Inflammatory macrophage (primary cell): ENCODE results near the gene SVEP1.
"Not testable (repeated sequence)": the region's sequence is repeated elsewhere in the genome, so short reads cannot be mapped to it uniquely, and the experiment has no call there.

Experiments used
- DNase-seq, 2 donors: peaks; one replicate each; pipeline ENCODE4 v3.0.0-alpha.2; 2020 to 2022
- total RNA-seq, 18 experiments: gene quantifications; one replicate each; lab custom pipeline; 2026; ENCODE audit warnings: mixed read lengths in 6 of 18, inconsistent platforms in 2 of 18; lab: John Stamatoyannopoulos, UW

Gene SVEP1
- total RNA-seq = 0.13 to 0.72 (median 0.37) reads per million in 18 experiments

GRCh38 chr9:110579034-110579861, at the start of gene SVEP1:
Gene SVEP1, minus strand, starts transcription at chr9:110579741. Its CDS starts 198 bp downstream, at chr9:110579543.
- peak; percentile 80 to 97 for DNase-seq

DNA sequence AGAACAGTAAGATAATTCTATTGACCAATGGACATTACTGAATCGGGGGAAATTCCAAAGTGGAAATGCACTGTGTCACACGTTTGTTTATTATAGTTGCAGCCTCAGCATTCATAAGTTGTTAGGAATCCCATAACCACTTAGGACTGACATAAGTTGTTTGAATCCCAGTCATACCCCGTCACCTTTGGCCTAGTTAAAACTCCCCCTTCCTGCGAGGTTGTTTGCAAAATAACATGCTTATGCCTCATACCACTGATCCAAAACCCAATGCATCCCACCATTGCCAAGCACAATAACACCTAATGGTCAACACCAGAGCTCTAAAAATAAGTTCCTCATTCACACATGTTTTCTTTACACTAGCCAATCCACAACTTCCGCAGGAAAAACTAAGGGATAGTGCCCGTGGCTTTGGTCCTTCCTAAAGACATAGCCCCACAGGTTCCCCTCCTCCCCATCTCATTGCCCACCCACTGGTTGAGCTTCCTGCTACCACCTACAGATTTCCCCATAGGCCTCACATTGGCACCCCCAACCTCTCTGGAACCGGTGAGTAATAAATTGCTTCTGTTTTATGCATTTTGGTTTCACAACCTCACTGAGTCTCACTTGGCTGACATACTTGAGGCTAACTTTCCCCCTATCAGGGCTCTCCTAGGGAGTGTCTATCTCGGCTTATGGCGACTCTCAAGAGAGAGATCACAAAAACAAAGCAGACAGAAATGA, 46.7 kb upstream of the SVEP1 start:
- DNase-seq = peak; percentile 22 to 37

GRCh38 chr9:110623462-110624025, 44.0 kb upstream of the SVEP1 start:
- peak; percentile 67 to 72 for DNase-seq

- DNase-seq = no peak
Observed at GRCh38 chr9:110622368-110622767, 42.8 kb upstream of the SVEP1 start.

- DNase-seq = no peak
Observed at GRCh38 chr9:110620726-110621125, 41.2 kb upstream of the SVEP1 start.

- no peak for DNase-seq
Observed at GRCh38 chr9:110619831-110620230, 40.3 kb upstream of the SVEP1 start.

DNA sequence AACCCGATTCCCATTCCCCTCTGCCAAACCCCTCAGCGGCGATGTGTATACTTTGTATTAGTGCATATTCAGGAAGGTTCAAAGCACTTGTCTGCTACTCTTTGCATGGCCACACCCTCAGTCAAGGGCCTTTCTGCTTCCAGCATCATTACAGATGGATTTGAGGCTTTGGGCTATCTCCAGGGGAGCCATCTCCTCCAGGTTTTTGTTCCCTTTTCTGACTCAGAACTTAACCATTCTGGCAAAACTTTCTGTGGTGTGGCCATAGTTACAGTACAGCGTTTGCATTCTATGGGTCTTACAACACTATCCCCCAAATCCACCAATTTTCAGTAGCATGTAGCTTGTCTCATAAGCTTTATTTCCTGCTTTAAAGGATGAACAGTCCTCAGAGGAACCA, 36.0 kb upstream of the SVEP1 start:
- DNase-seq = no peak

DNA sequence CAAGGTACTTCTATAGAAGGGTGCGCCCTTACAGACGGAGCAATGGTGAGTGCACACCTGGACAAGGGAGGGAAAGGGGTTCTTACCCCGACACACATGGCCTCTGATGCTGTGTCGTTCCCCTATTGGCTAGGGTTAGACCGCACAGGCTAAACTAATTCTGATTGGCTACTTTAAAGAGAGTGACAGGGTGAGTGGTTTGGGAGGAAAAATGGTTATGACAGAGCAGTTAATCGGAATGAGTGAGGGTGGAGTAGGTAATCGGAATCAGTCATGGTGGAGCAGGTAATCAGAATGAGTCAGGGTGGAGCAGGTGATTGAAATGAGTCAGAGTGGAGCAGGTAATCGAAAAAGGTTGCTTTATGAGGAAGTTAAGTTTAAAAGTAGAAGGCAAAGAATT, 35.0 kb upstream of the SVEP1 start:
- not testable (repeated sequence) for DNase-seq

DNA sequence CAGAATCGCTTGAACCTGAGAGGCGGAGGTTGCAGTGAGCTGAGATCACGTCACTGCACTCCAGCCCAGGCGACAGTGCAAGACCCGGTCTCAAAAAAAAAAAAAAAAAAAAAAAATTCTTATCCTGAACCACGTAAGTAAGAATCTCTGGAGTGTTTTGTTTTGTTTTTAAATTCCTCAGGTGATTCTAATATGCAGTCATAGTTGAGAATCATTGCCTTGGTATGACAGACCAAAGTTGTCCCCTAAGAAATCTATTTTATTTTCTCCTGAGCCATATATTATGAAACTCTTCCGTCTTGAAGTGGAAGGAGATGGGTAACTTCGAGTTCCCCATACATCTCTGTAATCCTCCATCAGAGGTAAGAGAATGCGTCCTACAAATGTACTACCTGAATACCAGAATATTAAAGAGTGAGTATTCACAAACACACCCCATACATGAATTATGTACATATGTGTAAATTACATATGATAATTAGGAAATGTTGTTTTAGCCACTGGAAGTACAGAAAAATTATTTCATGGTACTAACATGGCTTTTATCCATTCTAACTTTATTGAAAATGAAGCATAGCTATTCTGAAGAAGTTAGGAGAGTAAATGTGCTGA, 26.7 kb upstream of the SVEP1 start:
- DNase-seq = no peak

DNA sequence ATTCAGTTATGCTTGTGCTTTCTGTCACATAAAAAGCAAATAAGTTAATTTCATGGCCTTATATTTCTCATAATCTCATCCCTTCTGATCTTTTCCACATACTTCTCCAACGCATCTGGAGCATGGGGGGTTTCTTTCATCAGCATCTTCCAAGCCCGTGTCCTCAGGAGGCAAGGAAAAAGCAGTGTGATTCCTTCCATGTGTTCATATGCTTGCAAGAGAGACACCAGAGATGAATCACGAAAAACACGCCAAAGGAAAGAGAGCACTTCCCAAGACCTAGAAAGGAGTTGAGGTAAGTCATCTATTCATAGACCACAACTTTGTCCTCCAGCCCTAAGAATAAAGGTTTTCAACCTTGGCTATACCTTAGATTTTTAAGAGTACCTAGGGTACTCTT, 26.0 kb upstream of the SVEP1 start:
- DNase-seq = no peak

DNA sequence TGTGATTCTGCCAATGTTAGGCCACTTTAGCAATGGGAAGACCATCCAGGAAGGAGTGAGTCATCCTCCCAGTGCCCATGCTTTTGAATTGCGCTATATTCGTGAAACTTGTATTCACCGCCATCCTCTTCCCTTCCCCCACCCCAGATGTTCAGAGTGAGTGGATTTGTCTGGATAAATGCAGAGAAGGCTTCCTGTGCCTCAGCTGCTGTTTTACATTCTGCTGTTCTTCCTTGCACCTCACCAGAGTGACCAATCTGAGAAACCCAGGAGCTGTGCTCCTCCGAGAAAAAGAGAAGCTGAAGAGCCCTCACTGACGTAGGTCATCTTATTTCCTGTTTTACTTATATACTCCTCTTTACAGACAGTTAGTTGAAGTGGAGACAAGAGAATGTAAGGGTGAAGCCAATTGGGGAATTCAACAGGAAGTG, 24.6 kb upstream of the SVEP1 start:
- DNase-seq = peak; percentile 71 to 87

- DNase-seq = no peak
Observed at GRCh38 chr9:110602281-110602680, 22.7 kb upstream of the SVEP1 start.

- DNase-seq = no peak
Observed at GRCh38 chr9:110601098-110601497, 21.6 kb upstream of the SVEP1 start.

DNA sequence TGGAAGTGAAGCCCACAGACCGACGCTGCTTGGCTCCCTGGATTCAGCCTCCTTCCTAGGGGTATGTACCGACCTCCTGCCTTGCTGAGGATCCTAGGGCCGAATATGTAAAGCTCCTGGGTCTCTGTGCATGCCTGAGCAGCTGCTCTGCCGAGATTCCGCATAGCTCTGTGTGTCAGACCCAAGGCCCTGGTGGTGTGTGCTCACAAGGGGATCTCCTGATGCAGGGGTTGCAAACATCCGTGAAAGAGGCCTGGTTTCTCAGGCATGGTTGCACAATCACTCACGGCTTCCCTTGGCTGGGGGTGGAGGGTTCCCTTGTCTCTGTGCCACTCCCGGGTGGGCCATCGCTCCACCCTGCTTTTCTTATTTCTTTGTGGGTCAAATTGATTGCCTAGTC, 19.9 kb upstream of the SVEP1 start:
- DNase-seq = peak; percentile 37 to 58

- no peak for DNase-seq
Observed at GRCh38 chr9:110592044-110592830, 12.7 kb upstream of the SVEP1 start.

- DNase-seq = no peak
Observed at GRCh38 chr9:110591526-110591925, 12.0 kb upstream of the SVEP1 start.

GRCh38 chr9:110590816-110591215, 11.3 kb upstream of the SVEP1 start:
- no peak for DNase-seq

GRCh38 chr9:110588296-110588695, 8.8 kb upstream of the SVEP1 start:
- no peak for DNase-seq

- no peak for DNase-seq
Observed at GRCh38 chr9:110583237-110583636, 3.7 kb upstream of the SVEP1 start.

DNA sequence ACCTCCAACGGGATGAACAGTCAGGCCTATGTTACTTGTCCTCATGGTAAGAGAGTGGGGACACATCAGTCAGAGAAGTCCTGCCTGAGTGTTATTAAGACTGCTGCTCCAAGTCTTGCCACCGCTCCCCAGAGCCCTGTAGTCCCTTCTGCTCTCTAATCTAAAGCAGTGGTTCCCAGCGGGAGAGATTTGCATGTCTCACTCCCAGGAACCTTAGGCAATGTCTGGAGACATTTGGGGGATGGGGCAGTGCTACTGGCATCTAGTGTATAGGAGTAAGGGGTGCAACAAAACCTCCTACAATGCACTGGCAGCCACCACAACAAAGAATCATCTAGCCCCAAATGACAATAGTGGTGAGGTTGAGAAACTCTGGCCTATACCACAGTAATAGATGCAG, 2.6 kb upstream of the SVEP1 start:
- DNase-seq = no peak

DNA sequence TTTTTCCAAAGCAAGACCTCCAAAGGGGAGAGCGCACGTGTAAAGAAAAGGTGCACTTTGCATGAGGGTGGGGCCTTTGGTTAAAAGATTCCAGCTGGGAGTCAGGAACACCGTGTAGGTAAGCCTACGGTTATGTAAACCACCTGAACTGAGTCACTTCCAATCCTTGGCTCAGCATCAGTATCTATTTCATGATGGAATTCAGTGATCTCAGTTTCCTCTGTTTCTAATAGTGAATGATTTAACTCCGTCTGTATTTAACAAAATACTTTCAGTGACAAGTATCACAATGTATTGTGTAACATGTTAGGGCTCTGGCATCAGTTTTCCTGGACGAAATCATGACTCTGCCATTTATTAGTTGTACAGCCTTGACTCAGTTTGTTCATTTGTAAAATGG, 1.3 kb upstream of the SVEP1 start:
- DNase-seq = no peak

GRCh38 chr9:110579862-110580219, 300 bp upstream of the SVEP1 start:
- no peak for DNase-seq
